ENCODE data around the gene METTL25. TPM values are rescaled to one million over a fixed set of nuclear protein-coding genes. Genes with fewer than 3 reads are reported as not detected.

METTL25 gene
- polyA plus RNA-seq, 1 donor (not counting 4 experiments of a cell fraction or from before 2014, with no cell fraction given) = 6.0 TPM

- H3K27me3 ChIP-seq (ENCODE audit: control insufficient read depth, extremely low read depth, insufficient read depth, low read length) = no peaks in the 10 kb centered on the region
- FAIRE-seq (no peak), DNase-seq (ENCODE audit: low read depth, low spot score) (no peak)
- TF ChIP-seq CTCF (optimal IDR thresholded peaks at IDR 0.05 in 1 of 3, IDR thresholded peaks at IDR 0.05 in 1 of 3, conservative IDR thresholded peaks at IDR 0.05 in 1 of 3; ENCODE audit: extremely low read depth in 1 of 3, insufficient read depth in 2 of 3, low read length in 3 of 3) (no peak), EZH2 (IDR thresholded peaks at IDR 0.05; ENCODE audit: low read length) (no peak)
- no peak overlapping the region for H3K27ac ChIP-seq (ENCODE audit: control insufficient read depth, insufficient read depth, low read length)
- no peak overlapping the region for H3K4me3 ChIP-seq (ENCODE audit: control insufficient read depth in 2 of 3, extremely low read depth in 1 of 3, insufficient read depth in 2 of 3, low read depth in 1 of 3, low read length in 3 of 3)
- no peak overlapping the region for H2AFZ ChIP-seq (ENCODE audit: control insufficient read depth, low read length)
- H3K4me1 ChIP-seq (ENCODE audit: control insufficient read depth, extremely low read depth, insufficient read depth, low read length) = peaks cover 2% of the 10 kb centered on the region
- H3K4me2 ChIP-seq (ENCODE audit: control insufficient read depth, extremely low read depth, insufficient read depth, low read depth, low read length) = no peak overlapping the region
- no peaks in the 10 kb centered on the region for H3K36me3 ChIP-seq (ENCODE audit: control insufficient read depth in 2 of 2, extremely low read depth in 1 of 2, insufficient read depth in 2 of 2, low read length in 2 of 2)
- no peak overlapping the region for H3K9ac ChIP-seq (ENCODE audit: control insufficient read depth, extremely low read depth, insufficient read depth, low read length)
- H3K9me1 ChIP-seq (ENCODE audit: control insufficient read depth, extremely low read depth, insufficient read depth, low read length) = no peaks in the 10 kb centered on the region
- H4K20me1 ChIP-seq (ENCODE audit: control insufficient read depth, extremely low read depth, insufficient read depth, low read length) = no peaks in the 10 kb centered on the region
- H3K9me3 ChIP-seq (ENCODE audit: control insufficient read depth, low read depth, low read length) = no peaks in the 10 kb centered on the region
- dilution Hi-C loops (cut with MboI; ENCODE audit: extremely low pct_ligation_motif_present, low sequenced_read_pairs) = no loop called here
- H3K79me2 ChIP-seq (ENCODE audit: control insufficient read depth, insufficient read depth, low read length) = no peaks in the 10 kb centered on the region
Observed at GRCh38 chr12:82408844-82409243, 50.5 kb downstream of the METTL25 start.

GRCh38 chr12:82411546-82412230, 53.4 kb downstream of the METTL25 start:
- H2AFZ ChIP-seq (ENCODE audit: control insufficient read depth, low read length) = no peak overlapping the region
- no peaks in the 10 kb centered on the region for H4K20me1 ChIP-seq (ENCODE audit: control insufficient read depth, extremely low read depth, insufficient read depth, low read length)
- H3K4me2 ChIP-seq (ENCODE audit: control insufficient read depth, extremely low read depth, insufficient read depth, low read depth, low read length) = no peak overlapping the region
- no peak overlapping the region for H3K27ac ChIP-seq (ENCODE audit: control insufficient read depth, insufficient read depth, low read length)
- no peak overlapping the region for H3K4me3 ChIP-seq (ENCODE audit: control insufficient read depth in 2 of 3, extremely low read depth in 1 of 3, insufficient read depth in 2 of 3, low read depth in 1 of 3, low read length in 3 of 3)
- no peak for FAIRE-seq
- H3K27me3 ChIP-seq (ENCODE audit: control insufficient read depth, extremely low read depth, insufficient read depth, low read length) = no peaks in the 10 kb centered on the region
- dilution Hi-C loops (cut with MboI; ENCODE audit: extremely low pct_ligation_motif_present, low sequenced_read_pairs) = no loop called here
- no peaks in the 10 kb centered on the region for H3K36me3 ChIP-seq (ENCODE audit: control insufficient read depth in 2 of 2, extremely low read depth in 1 of 2, insufficient read depth in 2 of 2, low read length in 2 of 2)
- no peaks in the 10 kb centered on the region for H3K79me2 ChIP-seq (ENCODE audit: control insufficient read depth, insufficient read depth, low read length)
- DNase-seq (ENCODE audit: low read depth, low spot score) = no peak
- H3K9me3 ChIP-seq (ENCODE audit: control insufficient read depth, low read depth, low read length) = no peaks in the 10 kb centered on the region
- peaks cover 16% of the 10 kb centered on the region for H3K4me1 ChIP-seq (ENCODE audit: control insufficient read depth, extremely low read depth, insufficient read depth, low read length)
- H3K9ac ChIP-seq (ENCODE audit: control insufficient read depth, extremely low read depth, insufficient read depth, low read length) = no peak overlapping the region
- TF ChIP-seq EZH2 (IDR thresholded peaks at IDR 0.05; ENCODE audit: low read length) (no peak), CTCF (optimal IDR thresholded peaks at IDR 0.05 in 1 of 3, IDR thresholded peaks at IDR 0.05 in 1 of 3, conservative IDR thresholded peaks at IDR 0.05 in 1 of 3; ENCODE audit: extremely low read depth in 1 of 3, insufficient read depth in 2 of 3, low read length in 3 of 3) (no peak)
- no peaks in the 10 kb centered on the region for H3K9me1 ChIP-seq (ENCODE audit: control insufficient read depth, extremely low read depth, insufficient read depth, low read length)
